Neutrophil (primary cell): ENCODE data around the gene APC2.

Experiments
- H3K27ac ChIP-seq: fragments of 200-600 bp; sonication (generic); 2 replicates; pipeline ENCODE4 v1.5.1; 2016; ENCODE audit warnings: mild to moderate bottlenecking, moderate library complexity
- H3K27me3 ChIP-seq: fragments of 200-600 bp; sonication (generic); 2 replicates; pipeline ENCODE4 v1.6.0; 2016; ENCODE audit warnings: mild to moderate bottlenecking
- H3K36me3 ChIP-seq: fragments of 200-600 bp; sonication (generic); 2 replicates; pipeline ENCODE4 v1.5.1; 2017
- H3K4me1 ChIP-seq, 2 experiments: fragments of 200-600 bp in 1 of 2; sonication (generic) in 1 of 2; 1 replicate in 1 of 2; 2 replicates in 1 of 2; pipeline versions ENCODE4 v1.5.1 to v1.6.1; 2013 to 2016; ENCODE audit warnings: low read depth in 1 of 2, low read length in 1 of 2, mild to moderate bottlenecking in 1 of 2, moderate library complexity in 1 of 2; ENCODE audit not compliant: control insufficient read depth in 1 of 2, insufficient read depth in 1 of 2
- H3K4me3 ChIP-seq, 2 experiments: fragments of 200-600 bp in 1 of 2; sonication (generic) in 1 of 2; 1 replicate in 1 of 2; 2 replicates in 1 of 2; pipeline ENCODE4 v1.5.1; 2013 to 2016; ENCODE audit warnings: low read depth in 1 of 2, low read length in 1 of 2, mild to moderate bottlenecking in 1 of 2, moderate library complexity in 1 of 2
- H3K9me3 ChIP-seq: fragments of 200-600 bp; sonication (generic); 2 replicates; pipeline ENCODE4 v1.5.1; 2016
- TF ChIP-seq, protein P1 (sequence below): fragments of 200-600 bp; sonication (generic); IDR thresholded peaks from 2 replicates; pipeline ENCODE4 v1.5.1; 2016; ENCODE audit warnings: antibody characterized with exemption

Gene APC2

DNA sequence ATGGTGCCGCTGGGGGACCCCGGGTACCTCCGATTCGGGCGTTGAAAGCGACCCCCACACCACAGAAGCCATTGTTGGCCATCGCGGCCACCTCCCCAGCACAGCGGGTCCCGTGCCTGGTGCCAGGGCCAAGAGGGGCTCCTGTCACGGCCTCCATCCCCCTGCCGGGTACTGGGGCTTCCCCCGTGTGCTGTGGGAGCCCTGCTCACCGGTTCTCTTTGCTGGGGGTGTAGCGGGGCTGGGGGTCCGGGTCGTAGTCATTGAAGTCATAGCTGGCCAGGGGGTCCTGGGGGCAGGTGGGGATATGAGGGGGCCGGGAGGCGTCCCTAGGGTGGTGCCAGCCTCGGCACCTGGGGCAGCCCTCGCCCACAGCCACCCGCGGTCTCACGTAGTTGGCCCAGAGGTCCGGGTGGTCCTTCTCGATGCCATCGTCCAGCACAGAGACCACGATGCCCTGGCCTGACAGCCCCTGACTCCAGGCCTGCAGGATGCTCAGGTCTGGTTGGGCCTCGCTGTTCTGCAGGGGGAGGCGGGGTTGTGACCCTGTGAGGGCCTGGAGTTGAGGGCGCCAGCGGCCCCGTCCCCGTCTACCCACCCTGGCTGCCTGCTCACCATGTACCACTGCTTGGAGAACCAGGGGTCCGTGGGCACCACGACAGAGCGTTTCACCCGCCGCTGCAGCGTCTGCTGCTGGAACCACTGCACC is 37.8 kb downstream of the APC2 start:
- Histone ChIP-seq H3K36me3 (no peaks in the 10 kb centered on the region), H3K4me1 (peaks cover 13 to 21% of the 10 kb centered on the region in 2 experiments), H3K27me3 (peaks cover 48% of the 10 kb centered on the region), H3K4me3 (no peak overlapping the region), H3K27ac (no peak overlapping the region), H3K9me3 (peaks cover 8% of the 10 kb centered on the region)
- TF ChIP-seq, protein P1, sequence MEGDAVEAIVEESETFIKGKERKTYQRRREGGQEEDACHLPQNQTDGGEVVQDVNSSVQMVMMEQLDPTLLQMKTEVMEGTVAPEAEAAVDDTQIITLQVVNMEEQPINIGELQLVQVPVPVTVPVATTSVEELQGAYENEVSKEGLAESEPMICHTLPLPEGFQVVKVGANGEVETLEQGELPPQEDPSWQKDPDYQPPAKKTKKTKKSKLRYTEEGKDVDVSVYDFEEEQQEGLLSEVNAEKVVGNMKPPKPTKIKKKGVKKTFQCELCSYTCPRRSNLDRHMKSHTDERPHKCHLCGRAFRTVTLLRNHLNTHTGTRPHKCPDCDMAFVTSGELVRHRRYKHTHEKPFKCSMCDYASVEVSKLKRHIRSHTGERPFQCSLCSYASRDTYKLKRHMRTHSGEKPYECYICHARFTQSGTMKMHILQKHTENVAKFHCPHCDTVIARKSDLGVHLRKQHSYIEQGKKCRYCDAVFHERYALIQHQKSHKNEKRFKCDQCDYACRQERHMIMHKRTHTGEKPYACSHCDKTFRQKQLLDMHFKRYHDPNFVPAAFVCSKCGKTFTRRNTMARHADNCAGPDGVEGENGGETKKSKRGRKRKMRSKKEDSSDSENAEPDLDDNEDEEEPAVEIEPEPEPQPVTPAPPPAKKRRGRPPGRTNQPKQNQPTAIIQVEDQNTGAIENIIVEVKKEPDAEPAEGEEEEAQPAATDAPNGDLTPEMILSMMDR = no peak

DNA sequence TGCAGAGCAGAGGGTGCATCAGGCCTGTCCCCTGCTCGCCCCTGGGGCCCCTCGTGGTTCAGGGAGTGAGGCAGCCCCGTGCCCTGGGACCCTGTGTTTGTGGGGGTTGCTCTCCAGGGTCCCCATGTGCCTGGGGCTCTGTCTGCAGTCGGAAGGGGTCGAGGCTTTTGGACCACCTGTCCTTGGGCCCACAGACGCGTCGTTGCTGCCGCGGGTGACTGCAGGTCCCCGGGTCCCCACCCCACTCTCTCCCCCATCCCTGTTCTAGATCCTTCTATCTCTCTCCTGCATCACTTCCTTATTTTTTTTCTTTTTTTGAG is 38.3 kb downstream of the APC2 start:
- H3K36me3 ChIP-seq = no peaks in the 10 kb centered on the region
- no peak overlapping the region for H3K4me3 ChIP-seq
- H3K9me3 ChIP-seq = peaks cover 8% of the 10 kb centered on the region
- H3K4me1 ChIP-seq = peaks cover 13 to 21% of the 10 kb centered on the region in 2 experiments
- TF ChIP-seq, protein P1 = no peak
- H3K27me3 ChIP-seq = peaks cover 53% of the 10 kb centered on the region
- no peak overlapping the region for H3K27ac ChIP-seq

DNA sequence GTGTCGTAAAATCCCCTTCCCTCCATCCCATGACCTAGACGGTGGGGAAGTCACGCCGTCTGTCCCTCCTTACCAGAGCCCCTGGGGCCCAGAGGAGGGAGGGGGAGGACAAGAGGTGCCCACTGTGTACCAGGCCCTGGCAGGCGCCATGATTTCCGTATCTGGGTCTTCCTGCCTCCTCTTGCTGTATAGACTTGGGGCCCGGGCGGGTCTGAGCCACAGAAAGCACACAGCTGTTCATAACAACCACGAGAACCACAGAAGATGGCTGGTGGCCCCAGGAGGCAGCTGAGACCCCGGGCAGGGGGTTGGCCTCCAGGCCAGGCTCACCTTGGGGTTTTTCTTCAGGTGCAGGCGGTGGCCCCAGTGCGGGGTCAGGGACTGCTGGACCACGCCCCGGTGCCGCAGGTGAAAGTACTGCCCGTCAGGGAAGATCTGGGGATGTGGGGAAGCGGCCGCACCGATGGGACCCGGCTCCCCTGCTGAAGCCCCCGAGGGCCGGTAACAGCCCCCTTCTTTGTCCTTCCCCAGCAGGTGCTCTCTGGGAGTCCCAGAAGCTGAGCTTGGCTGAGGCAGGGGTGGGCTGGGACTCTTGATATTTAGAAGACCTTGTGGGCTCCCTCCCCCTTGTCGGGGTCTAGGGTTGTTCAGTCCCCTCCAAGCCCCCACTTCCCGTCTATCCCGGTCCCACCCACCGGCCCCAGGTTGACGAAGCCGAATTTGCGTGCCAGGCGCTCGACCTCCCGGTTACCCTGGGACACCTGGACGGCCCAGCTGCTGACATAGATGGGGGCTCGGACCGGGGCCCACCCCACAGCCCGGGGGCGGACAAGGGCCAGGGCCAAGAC is 39.8 kb downstream of the APC2 start:
- Histone ChIP-seq H3K27me3 (peaks cover 67% of the 10 kb centered on the region), H3K9me3 (peaks cover 8% of the 10 kb centered on the region), H3K27ac (no peak overlapping the region), H3K4me3 (peak overlapping the region; percentile 61 to 68), H3K36me3 (no peaks in the 10 kb centered on the region), H3K4me1 (peaks cover 13 to 21% of the 10 kb centered on the region in 2 experiments)
- TF ChIP-seq, protein P1 = no peak

DNA sequence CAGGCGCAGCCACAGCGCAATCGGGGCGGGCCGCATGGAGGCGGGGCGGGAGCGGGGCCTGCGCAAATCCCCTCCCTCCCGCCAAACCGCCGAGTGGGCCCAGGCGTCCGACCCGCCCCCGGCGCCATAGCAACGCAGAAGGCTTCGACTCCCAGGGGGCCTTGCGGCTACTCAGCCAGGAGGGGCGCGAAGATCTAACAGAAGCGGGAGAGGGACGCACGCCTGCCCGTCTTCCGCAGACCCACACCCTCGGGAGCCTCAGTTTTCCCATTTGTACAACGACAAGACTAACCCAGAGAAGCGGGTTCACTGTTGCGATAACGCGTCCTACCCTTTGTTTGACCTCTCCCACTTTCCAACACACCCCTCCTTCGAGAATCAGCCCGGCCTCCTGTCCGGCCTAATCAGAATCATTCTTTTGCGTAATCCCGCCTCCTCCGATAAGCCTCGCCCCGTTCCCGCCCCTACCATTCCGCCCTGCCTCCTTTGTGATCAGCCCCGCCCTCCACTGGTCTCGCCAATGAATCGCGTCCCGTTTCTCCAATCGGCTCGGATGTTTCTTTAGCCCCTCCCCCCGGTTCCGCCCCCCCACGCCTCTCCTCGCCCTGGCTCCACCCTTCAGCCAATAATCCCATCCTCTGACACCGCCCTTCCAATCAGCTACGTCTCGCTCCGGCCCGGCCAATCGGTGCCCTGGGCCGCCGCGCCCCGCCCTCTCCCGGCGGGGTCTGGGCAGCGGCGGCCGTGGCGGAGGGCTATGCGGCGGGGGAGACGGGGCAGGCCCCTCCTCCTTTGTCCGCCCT is 40.6 kb downstream of the APC2 start, which contains the start of gene PCSK4:
TSS of gene PCSK4 (minus strand) at position 40 of the 803 bp plus-strand sequence. CDS start at position 36, 4 bp downstream.
- H3K4me3 ChIP-seq = peak within 1 kb of the TSS; percentile 61 to 68
- peak within 1 kb of the TSS; percentile 27 for H3K27ac ChIP-seq

More for the DNA sequence above, 40.6 kb downstream of the APC2 start, which contains the start of gene PCSK4:
- no peaks in the 10 kb centered on the region for H3K36me3 ChIP-seq
- peaks cover 13 to 21% of the 10 kb centered on the region in 2 experiments for H3K4me1 ChIP-seq
- peaks cover 8% of the 10 kb centered on the region for H3K9me3 ChIP-seq
- TF ChIP-seq, protein P1 = no peak
- H3K27me3 ChIP-seq = peaks cover 67% of the 10 kb centered on the region
